ENCODE measurements around the gene CDX2. TPM values are rescaled to one million over a fixed set of nuclear protein-coding genes. Genes with fewer than 3 reads are reported as not detected.
A peak's percentile ranks its signal among the peaks of the same experiment; 100 is the strongest.
"Not testable (repeated sequence)": the region's sequence is repeated elsewhere in the genome, so short reads cannot be mapped to it uniquely, and the experiment has no call there.

CDX2 gene, protein sequence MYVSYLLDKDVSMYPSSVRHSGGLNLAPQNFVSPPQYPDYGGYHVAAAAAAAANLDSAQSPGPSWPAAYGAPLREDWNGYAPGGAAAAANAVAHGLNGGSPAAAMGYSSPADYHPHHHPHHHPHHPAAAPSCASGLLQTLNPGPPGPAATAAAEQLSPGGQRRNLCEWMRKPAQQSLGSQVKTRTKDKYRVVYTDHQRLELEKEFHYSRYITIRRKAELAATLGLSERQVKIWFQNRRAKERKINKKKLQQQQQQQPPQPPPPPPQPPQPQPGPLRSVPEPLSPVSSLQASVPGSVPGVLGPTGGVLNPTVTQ
- total RNA-seq = not detected
- polyA plus RNA-seq = not detected
- 0 to 0.09 (median 0) reads per million in 6 experiments for total RNA-seq

DNA sequence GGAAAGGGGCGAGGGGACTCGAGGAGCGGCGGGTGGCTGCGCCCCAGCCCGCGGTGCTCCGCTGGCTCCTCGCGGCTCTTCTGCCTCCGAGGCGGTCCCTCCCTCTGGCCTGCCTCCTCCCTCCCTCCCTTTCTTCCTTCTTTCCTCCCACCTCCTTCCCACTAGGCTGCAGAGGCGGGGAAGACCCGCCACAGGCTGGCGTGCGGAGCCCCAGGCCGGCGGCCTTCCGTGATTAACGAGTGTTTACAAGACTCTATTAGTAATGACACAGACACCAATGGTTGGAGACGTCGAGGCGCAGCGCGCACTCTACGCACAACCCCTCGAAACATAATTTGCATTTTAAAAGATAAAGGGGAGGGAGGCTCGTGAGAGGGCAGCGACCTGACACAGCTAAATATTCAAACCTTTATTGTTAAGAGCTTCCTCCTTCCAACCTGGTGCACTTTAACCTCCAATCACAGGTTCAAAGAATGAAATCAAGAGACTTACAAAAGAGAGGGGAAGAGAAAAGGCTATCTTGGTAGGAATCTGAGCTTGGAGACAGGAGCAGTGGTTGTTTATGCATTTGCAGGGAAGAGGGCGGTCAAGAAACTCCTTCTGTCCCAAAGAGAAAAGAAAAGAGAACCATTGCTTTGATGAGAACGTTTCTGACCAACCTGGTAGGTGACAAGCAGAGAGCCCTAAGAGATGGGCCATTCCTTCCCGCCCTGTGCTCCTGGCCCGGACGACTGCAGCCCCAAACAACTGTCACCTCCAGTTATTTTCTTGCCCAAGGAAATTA lies at the start of gene CDX2:
TSS of gene CDX2 (minus strand) at position 234 of the 784 bp plus-strand sequence. CDS start 309 bp downstream, outside the sequence.
- H3K27ac Mint-ChIP-seq = no peak within 1 kb of the TSS

DNA sequence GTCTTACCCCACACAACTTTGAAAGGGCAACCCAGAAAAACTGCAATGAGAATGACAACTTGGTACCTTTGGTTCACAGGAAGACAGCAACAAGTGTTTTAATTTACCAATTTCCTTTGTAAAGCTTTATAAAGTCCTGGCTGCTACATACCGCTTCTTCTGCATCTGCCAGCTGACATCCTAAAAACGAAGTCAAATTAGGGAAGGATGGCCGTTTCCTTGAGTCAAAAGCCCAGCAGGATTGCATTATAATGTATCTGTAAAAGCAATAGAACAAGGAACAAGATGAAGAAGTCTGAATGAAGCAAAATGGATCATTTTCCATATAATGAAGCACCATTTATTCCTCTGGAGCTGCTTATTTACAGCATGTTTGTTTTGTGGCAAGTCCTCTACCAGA lies 45.2 kb upstream of the CDX2 start:
- H3K27me3 Mint-ChIP-seq = peaks cover 2 to 9% (median 5%) of the 10 kb centered on the region in 5 donors
- ATAC-seq (no peak), DNase-seq (no peak)
- H3K9me3 Mint-ChIP-seq = no peaks in the 10 kb centered on the region
- POLR2A ChIA-PET = no interaction called here
- no peaks in the 10 kb centered on the region for H3K36me3 Mint-ChIP-seq
- peak overlapping the region in 1 of 10 donors; percentile 58 for H3K27ac Mint-ChIP-seq
- H3K4me1 Mint-ChIP-seq = peaks cover 0 to 7% (median 2%) of the 10 kb centered on the region in 4 donors
- no peak overlapping the region for H3K4me3 Mint-ChIP-seq

More for the DNA sequence above, at the start of gene CDX2:
- peaks cover 42 to 85% (median 68%) of the 10 kb centered on the region in 5 donors for H3K27me3 Mint-ChIP-seq
- ATAC-seq = no peak
- peaks cover 13 to 38% (median 29%) of the 10 kb centered on the region in 4 donors for H3K4me1 Mint-ChIP-seq
- H3K4me3 Mint-ChIP-seq = peak within 1 kb of the TSS in 9 of 10 donors; percentile 38 to 77 (median 62)
- H3K36me3 Mint-ChIP-seq = no peaks in the 10 kb centered on the region
- peak in 1 of 10 donors; percentile 6 for DNase-seq
- H3K9me3 Mint-ChIP-seq = no peaks in the 10 kb centered on the region
- POLR2A ChIA-PET = no interaction called here

DNA sequence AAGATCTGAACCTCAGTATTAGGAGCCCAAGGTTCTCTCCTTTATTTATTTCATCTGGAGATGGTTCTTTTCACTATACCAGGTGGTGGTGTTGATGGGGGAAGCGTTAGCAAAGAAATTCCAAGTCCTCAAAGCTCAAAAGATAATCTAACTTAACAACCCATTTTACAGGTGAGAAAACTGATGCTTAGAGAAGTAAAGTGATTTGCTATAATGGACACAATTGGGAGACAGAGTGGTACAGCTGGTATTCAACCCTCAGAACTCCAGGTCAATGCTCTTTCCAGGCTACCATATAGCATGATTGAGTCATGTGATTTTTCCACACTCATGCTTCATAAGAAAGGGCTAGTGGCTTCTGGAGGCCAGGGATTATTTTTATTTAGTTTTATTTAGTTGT lies 44.4 kb upstream of the CDX2 start:
- Mint-ChIP-seq H3K27me3 (peaks cover 2 to 10% (median 4%) of the 10 kb centered on the region in 5 donors), H3K9me3 (no peaks in the 10 kb centered on the region), H3K27ac (no peak overlapping the region), H3K4me3 (no peak overlapping the region), H3K36me3 (no peaks in the 10 kb centered on the region), H3K4me1 (peaks cover 0 to 7% (median 2%) of the 10 kb centered on the region in 4 donors)
- ATAC-seq = no peak
- POLR2A ChIA-PET = no interaction called here
- DNase-seq = no peak

DNA sequence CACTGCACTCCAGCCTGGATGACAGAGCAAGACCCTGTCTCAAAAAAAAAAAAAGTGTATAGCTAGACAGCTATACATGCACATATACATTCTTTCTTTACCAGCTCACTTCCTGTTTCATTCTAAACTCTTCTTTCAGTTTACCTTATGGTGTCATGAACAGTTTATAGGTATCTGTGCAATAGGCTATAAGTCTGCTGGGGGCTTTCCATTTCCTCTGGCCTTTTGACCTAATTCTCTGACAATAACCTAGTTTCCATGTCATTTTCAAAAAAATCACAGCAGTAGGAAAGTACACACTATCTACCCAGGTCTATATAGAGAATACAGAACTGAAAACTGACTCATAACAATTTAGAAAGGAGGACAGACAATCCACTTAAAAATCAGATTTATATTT lies 43.8 kb upstream of the CDX2 start:
- peaks cover 2 to 10% (median 4%) of the 10 kb centered on the region in 5 donors for H3K27me3 Mint-ChIP-seq
- ATAC-seq (no peak), DNase-seq (no peak)
- H3K4me1 Mint-ChIP-seq = peaks cover 0 to 7% (median 2%) of the 10 kb centered on the region in 4 donors
- no peaks in the 10 kb centered on the region for H3K9me3 Mint-ChIP-seq
- H3K36me3 Mint-ChIP-seq = no peaks in the 10 kb centered on the region
- POLR2A ChIA-PET = no interaction called here
- peak overlapping the region in 1 of 10 donors; percentile 9 for H3K27ac Mint-ChIP-seq
- no peak overlapping the region for H3K4me3 Mint-ChIP-seq

DNA sequence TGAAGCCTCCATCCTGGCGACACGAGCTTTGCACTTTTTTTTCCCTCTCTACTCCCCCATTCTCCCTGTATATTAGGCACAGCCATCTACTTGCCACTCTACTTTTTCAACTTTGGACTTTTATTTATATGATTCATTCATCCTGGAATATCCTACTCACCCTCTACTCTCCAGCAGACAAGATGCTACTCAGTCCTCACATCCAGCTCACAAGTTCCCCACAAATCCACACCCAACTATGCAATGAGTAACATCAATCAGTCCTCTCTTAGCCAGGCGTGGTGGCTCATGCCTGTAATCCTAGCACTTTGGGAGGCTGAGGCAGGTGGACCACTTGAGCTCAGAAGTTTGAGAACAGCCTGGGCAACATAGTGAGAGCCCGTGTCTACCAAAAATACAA lies 43.3 kb upstream of the CDX2 start:
- Mint-ChIP-seq H3K4me1 (peaks cover 0 to 7% (median 2%) of the 10 kb centered on the region in 4 donors), H3K36me3 (no peaks in the 10 kb centered on the region), H3K27ac (peak overlapping the region in 1 of 10 donors; percentile 9), H3K4me3 (no peak overlapping the region), H3K9me3 (no peaks in the 10 kb centered on the region), H3K27me3 (peaks cover 2 to 10% (median 4%) of the 10 kb centered on the region in 5 donors)
- DNase-seq = no peak
- POLR2A ChIA-PET = no interaction called here
- ATAC-seq = no peak

DNA sequence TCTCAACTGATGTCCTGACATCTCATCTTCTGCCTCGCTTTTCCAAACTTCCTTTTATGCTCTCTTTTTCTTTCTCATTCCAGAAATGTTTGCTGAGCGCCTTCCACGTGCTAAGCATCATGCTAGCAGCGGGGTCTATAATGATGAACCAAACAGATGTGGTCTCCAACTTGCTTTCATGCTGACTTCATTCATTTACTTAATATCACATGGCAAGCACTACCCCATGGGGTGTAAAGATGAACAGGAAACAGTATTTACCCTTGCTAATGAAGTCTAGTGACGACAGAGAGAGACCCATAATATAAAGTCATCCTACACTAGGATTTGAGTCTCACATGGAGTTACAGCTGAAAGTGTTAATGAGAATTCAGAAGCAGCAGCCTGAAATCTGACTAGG lies 40.9 kb upstream of the CDX2 start:
- Mint-ChIP-seq H3K4me3 (no peak overlapping the region), H3K36me3 (no peaks in the 10 kb centered on the region), H3K4me1 (peaks cover 0 to 7% (median 2%) of the 10 kb centered on the region in 4 donors), H3K27me3 (peaks cover 2 to 8% (median 4%) of the 10 kb centered on the region in 5 donors), H3K9me3 (no peaks in the 10 kb centered on the region), H3K27ac (no peak overlapping the region)
- DNase-seq (no peak), ATAC-seq (no peak)
- POLR2A ChIA-PET = no interaction called here

DNA sequence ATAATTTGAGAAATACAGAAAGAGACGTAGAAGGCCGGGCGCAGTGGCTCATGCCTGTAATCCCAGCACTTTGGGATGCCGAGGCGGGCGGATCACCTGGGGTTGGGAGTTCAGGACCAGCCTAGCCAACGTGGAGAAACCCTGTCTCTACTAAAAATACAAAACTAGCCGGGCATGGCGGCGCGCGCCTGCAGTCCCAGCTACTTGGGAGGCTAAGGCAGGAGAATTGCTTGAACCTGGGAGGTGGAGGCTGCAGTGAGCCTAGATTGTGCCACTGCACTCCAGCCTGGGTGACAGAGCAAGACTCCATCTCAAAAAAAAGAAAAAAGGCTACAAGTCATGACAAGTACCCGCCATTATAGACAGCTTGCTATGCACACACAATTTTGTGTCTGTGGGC lies 35.9 kb upstream of the CDX2 start:
- H3K27ac Mint-ChIP-seq, DNase-seq, H3K4me1 Mint-ChIP-seq, ATAC-seq, H3K4me3 Mint-ChIP-seq, H3K36me3 Mint-ChIP-seq, H3K9me3 Mint-ChIP-seq, H3K27me3 Mint-ChIP-seq, POLR2A ChIA-PET: not testable (repeated sequence)

DNA sequence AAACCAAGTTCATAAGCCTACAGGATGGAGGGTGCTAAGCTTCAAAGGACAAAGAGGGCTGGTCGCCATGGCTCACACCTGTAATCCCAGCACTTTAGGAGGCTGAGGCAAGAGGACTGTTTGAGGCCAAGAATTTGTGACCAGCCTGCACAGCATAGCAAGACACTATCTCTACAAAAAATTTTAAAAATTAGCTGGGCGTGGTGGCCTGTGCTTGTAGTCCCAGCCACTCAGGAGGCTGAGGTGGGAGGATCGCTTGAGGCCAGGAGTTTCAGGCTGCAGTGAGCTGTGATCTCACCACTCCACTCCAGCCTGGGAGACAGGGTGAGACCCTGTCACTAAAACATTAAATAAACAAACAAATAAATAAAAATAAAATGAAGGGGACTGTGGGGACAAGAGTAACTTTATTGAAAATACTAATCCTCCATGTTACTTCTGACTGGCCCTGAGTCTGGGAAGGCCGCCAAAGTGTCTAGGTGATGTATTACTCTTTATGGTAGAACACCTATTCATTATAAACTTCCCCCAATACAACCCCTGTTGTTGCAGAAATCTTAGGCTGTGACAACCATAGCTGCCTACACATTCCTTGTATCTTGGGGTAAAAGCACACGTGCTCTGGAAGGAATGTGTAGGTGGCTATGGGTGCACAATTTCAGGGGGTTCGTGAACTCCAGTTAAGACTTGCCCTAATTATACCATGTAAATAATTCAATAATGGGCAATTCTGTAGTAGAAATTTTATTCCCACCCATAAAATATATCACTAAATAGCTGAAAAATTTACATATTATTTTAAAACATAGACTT lies 34.0 kb upstream of the CDX2 start:
- Mint-ChIP-seq H3K27ac (no peak overlapping the region), H3K4me3 (no peak overlapping the region), H3K9me3 (no peaks in the 10 kb centered on the region), H3K36me3 (no peaks in the 10 kb centered on the region), H3K4me1 (peaks cover 0 to 1% (median under 1%) of the 10 kb centered on the region in 4 donors), H3K27me3 (no peaks in the 10 kb centered on the region)
- POLR2A ChIA-PET = no interaction called here
- ATAC-seq (no peak), DNase-seq (no peak)

DNA sequence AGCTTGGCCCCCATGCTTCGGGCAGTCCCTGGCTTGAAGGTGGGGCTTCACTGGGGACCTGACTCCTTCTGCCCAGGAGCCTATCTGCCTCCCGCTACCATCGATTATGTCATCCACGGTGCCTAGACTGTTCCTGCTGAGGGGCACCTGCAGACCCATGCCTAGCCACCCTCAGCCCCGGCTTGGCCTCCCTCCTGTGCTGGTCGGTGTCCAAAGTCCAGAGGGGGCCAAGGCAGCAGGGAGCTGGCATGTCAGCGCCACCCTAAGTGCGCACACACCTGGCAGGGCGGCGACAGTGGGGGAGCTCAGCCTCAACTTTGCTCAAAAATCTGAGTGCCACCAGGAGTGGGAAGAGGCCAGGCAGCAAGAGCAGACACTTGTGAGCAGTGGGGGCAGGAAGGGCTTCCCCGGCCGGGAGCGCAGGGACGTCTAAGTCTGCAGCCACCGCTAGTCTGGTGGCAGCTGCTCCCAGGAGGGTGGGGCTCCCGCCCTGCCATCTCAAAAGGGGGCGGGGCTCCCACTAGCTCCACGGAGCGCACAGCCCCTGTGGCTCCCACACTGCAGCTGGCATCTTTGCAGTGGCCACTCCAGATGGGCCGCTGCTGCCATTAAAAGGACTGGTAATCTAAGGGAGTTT lies 32.8 kb upstream of the CDX2 start:
- no peaks in the 10 kb centered on the region for H3K9me3 Mint-ChIP-seq
- no peak overlapping the region for H3K4me3 Mint-ChIP-seq
- no peaks in the 10 kb centered on the region for H3K36me3 Mint-ChIP-seq
- no peaks in the 10 kb centered on the region for H3K27me3 Mint-ChIP-seq
- POLR2A ChIA-PET = no interaction called here
- DNase-seq (no peak), ATAC-seq (no peak)
- peaks cover 0 to 5% (median 1%) of the 10 kb centered on the region in 4 donors for H3K4me1 Mint-ChIP-seq
- H3K27ac Mint-ChIP-seq = no peak overlapping the region

DNA sequence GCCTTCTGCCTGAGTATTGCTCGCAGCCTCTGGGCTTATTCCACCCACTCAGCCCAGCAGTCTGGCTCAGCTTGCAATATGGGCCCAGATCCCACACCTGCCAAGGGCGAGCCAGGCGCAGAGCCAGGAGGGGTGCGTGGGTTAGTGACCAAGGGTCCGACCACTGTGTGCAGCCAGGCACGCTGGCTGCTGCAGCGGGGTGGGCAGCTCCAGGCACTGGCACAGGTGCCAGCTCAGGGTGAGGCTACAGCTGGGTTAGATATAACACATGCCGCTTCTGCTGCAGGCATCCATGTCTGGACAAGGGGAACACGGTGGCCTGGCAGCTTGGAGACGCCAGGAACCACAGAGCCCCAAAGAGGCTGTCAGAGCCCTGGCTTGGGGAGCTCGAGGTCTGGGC lies 31.9 kb upstream of the CDX2 start:
- POLR2A ChIA-PET = no interaction called here
- DNase-seq (no peak), ATAC-seq (no peak)
- H3K27me3 Mint-ChIP-seq = no peaks in the 10 kb centered on the region
- no peaks in the 10 kb centered on the region for H3K9me3 Mint-ChIP-seq
- no peak overlapping the region for H3K27ac Mint-ChIP-seq
- H3K36me3 Mint-ChIP-seq = no peaks in the 10 kb centered on the region
- peaks cover 0 to 5% (median 1%) of the 10 kb centered on the region in 4 donors for H3K4me1 Mint-ChIP-seq
- H3K4me3 Mint-ChIP-seq = no peak overlapping the region

DNA sequence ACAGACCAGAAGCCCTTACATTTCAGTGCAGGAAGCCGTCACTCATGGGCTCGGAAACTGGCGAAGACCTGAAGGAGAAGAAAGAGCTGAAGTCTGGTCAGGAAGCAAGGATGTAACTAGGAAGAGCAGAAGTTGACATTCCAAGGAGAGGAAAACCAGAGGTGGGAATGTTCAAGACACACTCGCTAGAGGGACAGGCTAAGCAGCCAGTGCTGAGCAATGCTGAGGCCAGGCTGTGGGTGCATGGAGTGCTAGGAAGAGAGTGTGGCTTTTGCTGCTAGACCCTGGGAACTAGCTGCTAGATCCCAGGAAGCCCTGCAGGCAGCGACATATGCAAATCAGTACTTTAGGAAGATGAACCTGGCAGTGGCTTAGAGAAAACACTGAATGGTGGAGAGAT lies 31.5 kb upstream of the CDX2 start:
- no peak for ATAC-seq
- H3K27me3 Mint-ChIP-seq = no peaks in the 10 kb centered on the region

DNA sequence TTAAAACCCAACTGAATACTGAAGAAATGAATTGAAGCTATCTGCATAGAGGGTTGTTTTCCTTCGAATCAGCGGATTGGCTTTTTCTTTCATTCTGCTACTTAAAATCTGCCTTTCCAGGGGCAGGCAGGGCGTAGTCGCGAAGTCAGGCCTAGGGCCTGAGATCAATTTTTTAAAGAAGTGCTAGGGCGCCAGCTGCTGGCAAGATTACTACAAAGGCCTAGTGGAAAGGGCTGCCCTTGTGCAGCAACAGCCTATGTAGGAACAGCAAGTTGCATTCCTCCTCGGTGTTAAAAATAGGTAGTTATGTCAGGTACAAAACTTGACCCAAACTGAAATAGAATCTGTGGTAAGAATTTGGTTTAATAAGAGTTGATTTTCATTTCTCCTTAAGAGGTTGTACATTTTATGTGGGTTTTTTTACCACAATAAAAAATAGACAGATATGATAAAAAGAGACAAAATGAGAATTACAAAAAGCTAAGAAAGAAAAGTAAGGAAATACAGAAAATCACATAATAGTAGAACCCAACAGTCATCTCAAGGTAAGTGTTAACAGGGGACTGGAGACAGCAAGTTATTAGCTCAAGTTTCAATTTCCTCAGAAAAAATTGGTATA lies 28.9 kb upstream of the CDX2 start:
- Mint-ChIP-seq H3K36me3 (no peaks in the 10 kb centered on the region), H3K27ac (peak overlapping the region in 4 of 10 donors; percentile 1 to 28 (median 19)), H3K27me3 (no peaks in the 10 kb centered on the region), H3K9me3 (no peaks in the 10 kb centered on the region), H3K4me3 (no peak overlapping the region), H3K4me1 (peaks cover 0 to 5% (median 1%) of the 10 kb centered on the region in 4 donors)
- ATAC-seq (peak; percentile 39 to 53), DNase-seq (peak in 4 of 10 donors; percentile 11 to 23 (median 16))
- POLR2A ChIA-PET = no interaction called here

More for the DNA sequence above, 31.5 kb upstream of the CDX2 start:
- POLR2A ChIA-PET = no interaction called here
- H3K4me3 Mint-ChIP-seq = no peak overlapping the region
- no peak for DNase-seq
- no peaks in the 10 kb centered on the region for H3K36me3 Mint-ChIP-seq
- no peaks in the 10 kb centered on the region for H3K9me3 Mint-ChIP-seq
- peaks cover 0 to 5% (median 1%) of the 10 kb centered on the region in 4 donors for H3K4me1 Mint-ChIP-seq
- no peak overlapping the region for H3K27ac Mint-ChIP-seq
